ENCODE results near the gene RANBP3L. TPM values are rescaled to one million over a fixed set of nuclear protein-coding genes. Genes with fewer than 3 reads are reported as not detected.
A peak's percentile ranks its signal among the peaks of the same experiment; 100 is the strongest.

The RANBP3L gene
- total RNA-seq, 4 donors from 2014 or later: 2.2 to 13.7 (median 3.1) TPM

DNA sequence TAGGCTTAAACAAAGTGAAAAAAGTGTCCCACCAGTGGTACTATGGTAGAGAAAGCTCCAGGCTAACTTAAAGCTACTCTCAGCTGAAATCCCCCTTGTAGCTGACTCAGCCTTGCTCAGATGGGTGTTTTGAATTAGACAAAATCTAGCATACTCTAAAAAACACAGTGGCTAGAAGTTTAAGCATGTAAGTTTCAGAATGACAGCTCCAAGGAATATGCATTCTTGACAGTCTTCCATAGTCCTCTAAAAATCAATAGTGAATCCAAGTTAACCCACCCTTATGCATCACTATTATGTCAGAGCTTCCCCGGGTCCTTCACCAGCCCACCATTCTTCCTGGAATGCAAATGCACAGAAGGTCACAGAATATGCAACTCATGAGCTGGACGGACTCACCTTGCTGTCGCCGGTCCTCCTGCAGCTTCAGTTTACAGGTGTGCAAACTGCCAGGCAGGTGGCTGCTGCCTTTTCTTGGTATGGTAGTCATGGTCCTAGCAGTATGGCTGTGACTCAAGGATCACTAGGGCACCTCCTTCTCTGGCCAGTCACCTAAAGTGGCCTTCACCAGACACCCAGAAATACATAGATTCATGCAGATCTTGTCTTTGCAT, 668 bp downstream of the RANBP3L start:
- DNase-seq (ENCODE audit: extremely low spot score): no peak
- no peaks in the 10 kb centered on the region for H3K36me3 ChIP-seq
- TF ChIP-seq, protein P1, sequence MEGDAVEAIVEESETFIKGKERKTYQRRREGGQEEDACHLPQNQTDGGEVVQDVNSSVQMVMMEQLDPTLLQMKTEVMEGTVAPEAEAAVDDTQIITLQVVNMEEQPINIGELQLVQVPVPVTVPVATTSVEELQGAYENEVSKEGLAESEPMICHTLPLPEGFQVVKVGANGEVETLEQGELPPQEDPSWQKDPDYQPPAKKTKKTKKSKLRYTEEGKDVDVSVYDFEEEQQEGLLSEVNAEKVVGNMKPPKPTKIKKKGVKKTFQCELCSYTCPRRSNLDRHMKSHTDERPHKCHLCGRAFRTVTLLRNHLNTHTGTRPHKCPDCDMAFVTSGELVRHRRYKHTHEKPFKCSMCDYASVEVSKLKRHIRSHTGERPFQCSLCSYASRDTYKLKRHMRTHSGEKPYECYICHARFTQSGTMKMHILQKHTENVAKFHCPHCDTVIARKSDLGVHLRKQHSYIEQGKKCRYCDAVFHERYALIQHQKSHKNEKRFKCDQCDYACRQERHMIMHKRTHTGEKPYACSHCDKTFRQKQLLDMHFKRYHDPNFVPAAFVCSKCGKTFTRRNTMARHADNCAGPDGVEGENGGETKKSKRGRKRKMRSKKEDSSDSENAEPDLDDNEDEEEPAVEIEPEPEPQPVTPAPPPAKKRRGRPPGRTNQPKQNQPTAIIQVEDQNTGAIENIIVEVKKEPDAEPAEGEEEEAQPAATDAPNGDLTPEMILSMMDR (IDR thresholded peaks at IDR 0.05): no peak
- TF ChIP-seq POLR2AphosphoS5 (IDR thresholded peaks at IDR 0.05) (no peak), EP300 (IDR thresholded peaks at IDR 0.05) (no peak), POLR2A (IDR thresholded peaks at IDR 0.05; ENCODE audit: low read depth) (no peak)
- intact Hi-C loops (cut with DNase I): loop anchor here (10.0 kb wide), 1 partner anchor 56 kb away; the partner anchor contains the start of gene NADK2
- peaks cover 15 to 69% (median 52%) of the 10 kb centered on the region in 4 donors for H3K4me1 ChIP-seq
- H3K27ac ChIP-seq (replicated peaks in 1 of 4): peak overlapping the region; percentile 78 to 83 (median 81)
- no peaks in the 10 kb centered on the region for H3K9me3 ChIP-seq
- H3K4me3 ChIP-seq: peak overlapping the region; percentile 34 to 58 (median 48)
- no peaks in the 10 kb centered on the region for H3K27me3 ChIP-seq
- WGBS: 65% methylated on average over 4 of the region's 4 CpGs

DNA sequence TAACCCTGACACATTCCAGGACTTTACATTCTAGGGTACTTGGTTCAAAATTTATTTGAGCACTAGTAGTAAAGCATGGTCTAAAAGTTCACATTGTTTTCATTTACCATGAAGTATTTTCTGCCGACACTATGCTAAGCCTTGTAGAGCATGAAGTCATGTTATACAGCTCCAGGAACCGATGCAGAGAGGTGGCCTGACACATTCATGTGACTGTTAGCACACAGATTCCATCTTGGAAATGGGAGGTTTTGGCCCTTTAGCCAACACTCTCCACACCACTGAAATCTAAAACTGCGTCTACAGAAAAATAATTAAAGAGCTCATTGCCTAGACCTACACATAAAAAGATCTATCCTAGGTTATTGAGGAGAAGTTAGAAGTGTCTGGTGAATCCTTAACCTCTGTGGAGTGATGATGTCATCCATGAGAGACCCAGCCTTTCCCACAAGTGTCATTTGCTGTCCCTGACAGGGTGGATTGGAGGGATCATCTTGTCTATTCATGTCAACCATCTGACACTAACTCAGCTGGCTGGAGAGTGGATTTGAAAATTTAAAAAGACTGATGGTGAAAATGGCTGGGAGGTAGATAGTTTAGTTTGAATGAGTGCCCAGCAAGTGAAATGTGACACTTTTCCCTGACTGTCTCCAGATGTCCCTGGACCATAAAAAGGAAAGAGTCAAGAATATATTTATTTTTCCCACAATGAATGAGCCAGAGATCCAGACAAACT, 1.3 kb downstream of the RANBP3L start:
- 39% methylated on average over 3 of the region's 3 CpGs for WGBS
- no peaks in the 10 kb centered on the region for H3K27me3 ChIP-seq
- peak overlapping the region; percentile 34 to 58 (median 48) for H3K4me3 ChIP-seq
- DNase-seq (ENCODE audit: extremely low spot score): no peak
- H3K4me1 ChIP-seq: peaks cover 15 to 63% (median 47%) of the 10 kb centered on the region in 4 donors
- H3K27ac ChIP-seq (replicated peaks in 1 of 4): peak overlapping the region; percentile 78 to 83 (median 81)
- no peaks in the 10 kb centered on the region for H3K36me3 ChIP-seq
- TF ChIP-seq POLR2AphosphoS5 (IDR thresholded peaks at IDR 0.05) (no peak), EP300 (IDR thresholded peaks at IDR 0.05) (no peak), POLR2A (IDR thresholded peaks at IDR 0.05; ENCODE audit: low read depth) (no peak)
- TF ChIP-seq, protein P1 (IDR thresholded peaks at IDR 0.05): no peak
- no peaks in the 10 kb centered on the region for H3K9me3 ChIP-seq
- intact Hi-C loops (cut with DNase I): loop anchor here (10.0 kb wide), 1 partner anchor 56 kb away; the partner anchor contains the start of gene NADK2

DNA sequence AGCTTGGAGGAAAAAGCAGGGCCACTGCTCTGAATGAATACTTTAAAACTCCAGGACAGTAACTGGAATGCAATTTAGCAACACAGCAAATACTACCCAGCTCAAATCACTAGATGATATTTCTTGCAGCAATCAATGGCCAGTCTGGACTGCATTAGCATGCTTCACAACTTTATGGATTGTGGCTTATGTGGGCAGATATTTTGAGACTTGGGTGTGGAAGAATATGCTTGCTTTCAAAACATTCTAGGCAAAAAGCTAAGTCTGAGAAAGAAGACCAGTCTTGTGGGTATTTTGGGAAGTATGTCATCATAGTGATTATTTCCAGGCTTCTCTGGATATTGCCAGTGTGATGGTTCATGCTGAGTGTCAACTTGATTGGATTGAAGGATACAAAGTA, 3.1 kb downstream of the RANBP3L start:
- Histone ChIP-seq H3K36me3 (no peaks in the 10 kb centered on the region), H3K27ac (replicated peaks in 1 of 4) (peak overlapping the region in 1 of 4 donors; percentile 17), H3K27me3 (no peaks in the 10 kb centered on the region), H3K4me1 (peaks cover 15 to 54% (median 45%) of the 10 kb centered on the region in 4 donors), H3K9me3 (no peaks in the 10 kb centered on the region), H3K4me3 (no peak overlapping the region)
- intact Hi-C loops (cut with DNase I): no loop called here
- no peak for DNase-seq (ENCODE audit: extremely low spot score)
- TF ChIP-seq POLR2A (IDR thresholded peaks at IDR 0.05; ENCODE audit: low read depth): no peak
- no peak for TF ChIP-seq POLR2AphosphoS5 (IDR thresholded peaks at IDR 0.05)
- TF ChIP-seq, protein P1 (IDR thresholded peaks at IDR 0.05): no peak
- no peak for TF ChIP-seq EP300 (IDR thresholded peaks at IDR 0.05)

DNA sequence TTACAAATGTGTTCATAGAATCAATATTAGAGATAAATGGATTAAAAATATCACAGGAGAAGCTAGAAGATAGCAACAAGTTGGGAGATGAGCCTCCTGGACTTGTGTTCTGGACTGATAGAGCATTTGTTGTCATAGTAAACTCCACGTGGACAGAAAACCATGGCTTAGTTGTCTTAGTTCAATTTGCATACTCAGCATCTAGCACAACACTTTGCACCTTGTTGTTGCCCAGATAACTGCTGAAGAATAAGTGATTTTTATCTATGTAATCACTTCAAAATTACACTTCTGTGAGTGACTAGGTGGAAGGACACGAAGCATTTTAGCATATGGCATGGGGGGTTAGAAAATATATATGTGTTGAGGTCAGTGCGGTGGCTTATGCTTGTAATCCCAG, 4.0 kb downstream of the RANBP3L start:
- H3K4me3 ChIP-seq: no peak overlapping the region
- 95% methylated on average over 3 of the region's 3 CpGs for WGBS
- H3K27me3 ChIP-seq: no peaks in the 10 kb centered on the region
- no peak for TF ChIP-seq POLR2A (IDR thresholded peaks at IDR 0.05; ENCODE audit: low read depth)
- no peak for TF ChIP-seq EP300 (IDR thresholded peaks at IDR 0.05)
- TF ChIP-seq, protein P1 (IDR thresholded peaks at IDR 0.05): no peak
- TF ChIP-seq POLR2AphosphoS5 (IDR thresholded peaks at IDR 0.05): no peak
- DNase-seq (ENCODE audit: extremely low spot score): no peak
- peaks cover 12 to 45% (median 39%) of the 10 kb centered on the region in 4 donors for H3K4me1 ChIP-seq
- no peak overlapping the region for H3K27ac ChIP-seq (replicated peaks in 1 of 4)
- intact Hi-C loops (cut with DNase I): no loop called here
- H3K36me3 ChIP-seq: no peaks in the 10 kb centered on the region
- H3K9me3 ChIP-seq: no peaks in the 10 kb centered on the region

Data from esophagus muscularis mucosa (tissue), 4 donors.